NCI-H345 treated with DMSO at 0.1 percent for 48 hours (cell line): ENCODE data around the gene SLC6A11.

Source experiments
- DNase-seq: peaks from one replicate; lab custom pipeline; 2025; ENCODE audit not compliant: unreplicated experiment; lab: John Stamatoyannopoulos, UW

Gene SLC6A11

DNA sequence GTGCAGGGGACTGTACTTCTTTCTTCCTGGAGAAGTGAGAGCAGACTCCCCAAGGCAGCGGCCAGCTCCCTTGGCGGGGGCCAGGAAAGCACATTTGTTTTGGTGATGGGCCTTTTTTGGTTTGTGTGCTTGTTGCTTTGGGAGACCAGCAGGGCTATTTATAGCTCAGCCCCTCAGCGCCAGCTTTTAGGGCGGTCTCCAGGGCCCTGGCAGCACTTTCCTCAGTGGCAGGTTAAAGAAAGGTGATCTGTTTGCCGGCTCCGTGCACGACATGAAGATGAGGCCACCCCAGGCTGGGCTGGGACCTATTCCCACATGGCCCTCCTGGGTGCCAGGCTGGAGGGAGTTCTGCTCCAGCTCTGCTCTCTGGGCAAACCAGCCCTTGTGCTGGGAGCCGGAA, 21.8 kb downstream of the SLC6A11 start:
- no peak for DNase-seq

DNA sequence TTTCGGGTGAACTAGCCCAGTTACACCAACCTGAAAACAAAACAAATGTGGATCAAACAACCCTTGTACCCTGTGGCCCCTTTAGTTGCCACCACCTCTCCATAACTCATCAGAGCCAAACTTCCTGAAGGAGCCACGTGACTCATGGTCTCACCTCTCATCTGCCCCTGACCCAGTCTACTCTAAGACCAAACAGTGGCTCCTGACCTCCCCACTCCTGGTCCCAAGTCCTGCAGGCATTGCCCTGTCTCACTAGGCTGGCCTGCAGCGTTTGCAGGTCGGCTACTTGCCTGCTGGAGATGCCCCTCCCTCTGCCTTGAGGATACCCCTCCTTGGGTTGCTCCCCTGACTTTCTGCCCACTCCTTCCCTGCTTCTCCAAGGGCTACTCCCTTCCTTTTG, 23.1 kb downstream of the SLC6A11 start:
- no peak for DNase-seq

DNA sequence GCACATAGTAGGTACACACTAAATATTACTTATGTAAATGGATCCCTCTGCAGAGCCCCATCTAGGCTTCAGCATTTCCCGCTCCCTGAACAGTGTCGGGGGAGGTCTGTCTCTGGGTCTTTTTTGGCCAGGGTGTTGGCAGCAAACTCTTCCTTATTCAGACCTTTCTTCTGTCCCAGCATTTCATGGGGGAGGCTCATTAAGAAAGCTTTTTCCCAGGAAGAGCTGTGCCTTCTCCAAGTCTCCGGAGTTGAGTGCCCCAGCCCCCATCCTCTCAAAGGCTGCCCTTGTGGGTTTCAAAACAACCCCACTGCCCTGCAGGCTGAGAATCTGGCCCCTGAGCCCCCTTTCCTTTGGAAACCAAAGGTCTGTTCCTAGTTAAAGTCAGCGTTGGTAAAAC, 25.1 kb downstream of the SLC6A11 start:
- DNase-seq = no peak

DNA sequence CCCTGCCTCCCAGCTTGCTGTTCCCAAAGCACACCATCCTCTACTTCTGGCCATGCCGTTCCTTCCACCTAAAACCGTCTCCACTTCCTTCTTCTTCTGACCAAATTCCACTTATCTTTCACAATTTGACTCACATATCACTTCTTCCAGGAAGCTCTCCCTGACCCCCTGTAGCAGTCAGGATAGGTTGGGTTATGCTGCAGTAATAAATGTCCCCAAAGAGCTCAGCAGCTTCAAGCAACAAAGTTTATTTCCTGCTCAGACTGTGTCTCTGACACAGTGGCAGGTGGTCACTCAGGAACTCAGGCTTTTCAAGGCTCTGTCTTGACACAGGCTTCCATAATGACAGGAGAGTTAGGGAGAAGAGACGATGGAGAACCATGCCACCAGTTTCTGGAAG, 27.4 kb downstream of the SLC6A11 start:
- no peak for DNase-seq

DNA sequence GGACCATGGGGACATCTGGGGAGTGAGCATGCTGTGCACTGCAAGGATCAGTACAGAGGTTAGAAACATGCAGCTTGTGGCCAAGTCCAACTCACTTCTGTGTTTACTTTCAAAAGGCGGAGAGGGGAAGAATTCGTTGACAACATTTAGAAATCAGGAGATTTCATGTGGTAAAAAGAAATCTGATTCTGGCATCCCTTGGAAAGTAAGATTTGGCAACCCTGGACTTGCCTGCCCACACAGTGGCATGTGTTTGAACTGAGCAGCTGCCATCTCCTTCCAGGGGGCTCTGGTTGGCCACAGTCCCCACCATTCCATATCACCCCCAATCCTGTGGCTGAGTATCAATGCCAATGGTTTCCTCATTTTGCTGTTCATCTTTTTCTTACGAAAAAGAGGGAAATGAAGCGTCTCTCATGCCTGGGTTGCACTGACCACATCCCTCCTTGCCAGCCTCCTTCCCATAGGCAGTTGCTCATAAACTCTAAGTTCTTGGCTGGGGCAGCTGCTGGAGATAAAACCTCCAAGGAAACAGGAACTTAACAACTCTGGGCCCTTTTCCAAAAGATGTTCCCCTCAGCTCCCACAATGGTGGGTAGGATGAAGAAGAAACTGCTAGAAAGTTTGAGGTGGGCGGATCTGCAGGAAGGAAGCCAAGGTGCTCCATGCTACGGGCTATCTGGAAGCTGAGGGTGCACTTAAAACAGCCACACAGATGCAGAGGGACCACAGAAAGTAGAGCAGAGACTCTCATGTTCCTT, 29.2 kb downstream of the SLC6A11 start:
- DNase-seq = no peak

DNA sequence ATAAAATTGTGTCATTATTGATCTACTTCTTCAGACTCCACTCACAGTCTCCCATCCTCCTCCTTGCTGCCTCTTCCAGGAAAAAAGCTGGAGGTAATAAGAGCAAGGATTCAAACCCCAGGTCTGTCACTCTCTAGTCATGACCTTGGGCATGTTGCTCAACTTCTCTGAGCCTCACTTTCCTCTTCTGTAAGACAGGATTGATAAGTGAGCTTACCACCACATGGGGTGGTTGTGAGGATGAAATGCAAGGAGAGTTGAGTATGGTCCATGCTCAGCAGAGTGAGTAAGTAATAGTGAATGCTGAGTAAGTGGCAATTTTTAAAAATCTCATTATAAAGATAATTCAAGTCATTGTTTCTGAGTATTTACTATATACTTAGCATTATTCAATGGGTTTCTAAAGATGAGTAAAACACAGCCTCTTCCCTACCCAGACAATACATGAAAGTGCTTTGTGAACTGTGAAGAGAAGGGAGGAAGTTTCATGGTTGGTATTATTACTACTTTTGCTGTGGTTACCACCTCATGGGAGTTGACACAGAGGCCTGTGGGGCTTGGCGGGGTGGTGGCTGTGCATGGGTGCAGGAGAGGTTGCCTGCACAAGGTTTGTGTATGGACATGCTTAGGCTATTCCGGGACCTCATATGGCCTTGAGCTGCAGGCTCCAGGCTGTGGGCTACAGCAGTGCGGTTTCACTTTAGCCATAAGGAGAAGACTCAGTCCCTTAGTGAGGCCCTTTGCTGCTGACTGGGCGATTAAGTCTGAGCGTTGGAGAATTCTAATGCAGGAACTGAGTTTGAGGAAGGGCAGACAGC, 30.0 kb downstream of the SLC6A11 start:
- no peak for DNase-seq

DNA sequence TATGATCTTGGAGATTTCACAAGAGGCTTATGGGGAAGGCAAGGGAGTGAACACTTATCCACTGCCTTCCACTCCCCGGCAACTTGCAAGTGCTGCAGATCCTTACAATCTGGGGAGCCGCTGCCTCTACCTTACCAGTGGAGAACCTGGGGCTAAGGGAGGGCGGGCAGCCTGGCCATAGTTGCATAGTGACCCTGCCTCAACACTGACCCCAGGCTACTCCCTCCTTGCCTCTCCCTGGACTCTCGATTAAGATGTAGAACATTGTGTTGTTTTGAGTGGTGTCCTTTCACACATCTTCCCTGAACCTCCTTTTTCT, 30.6 kb downstream of the SLC6A11 start:
- no peak for DNase-seq

DNA sequence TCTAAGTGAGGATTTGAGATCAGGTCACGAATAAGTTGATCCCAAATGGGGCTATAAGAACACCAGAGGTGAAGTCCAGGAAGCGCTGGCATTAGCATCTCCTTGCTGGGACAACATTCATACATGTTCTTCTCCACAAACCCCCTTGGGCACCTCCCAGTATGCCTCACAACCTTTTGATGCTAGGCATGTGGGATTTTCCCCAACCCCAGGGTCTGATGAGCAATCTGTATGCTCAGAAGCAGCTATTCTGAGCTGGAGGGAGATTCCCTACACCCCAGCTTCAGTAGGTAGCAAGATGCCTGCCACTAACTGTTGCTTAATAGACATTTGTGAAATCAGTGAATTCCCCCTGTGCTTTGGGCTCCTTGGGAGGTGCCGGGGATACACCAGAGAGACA, 32.2 kb downstream of the SLC6A11 start:
- DNase-seq = no peak

DNA sequence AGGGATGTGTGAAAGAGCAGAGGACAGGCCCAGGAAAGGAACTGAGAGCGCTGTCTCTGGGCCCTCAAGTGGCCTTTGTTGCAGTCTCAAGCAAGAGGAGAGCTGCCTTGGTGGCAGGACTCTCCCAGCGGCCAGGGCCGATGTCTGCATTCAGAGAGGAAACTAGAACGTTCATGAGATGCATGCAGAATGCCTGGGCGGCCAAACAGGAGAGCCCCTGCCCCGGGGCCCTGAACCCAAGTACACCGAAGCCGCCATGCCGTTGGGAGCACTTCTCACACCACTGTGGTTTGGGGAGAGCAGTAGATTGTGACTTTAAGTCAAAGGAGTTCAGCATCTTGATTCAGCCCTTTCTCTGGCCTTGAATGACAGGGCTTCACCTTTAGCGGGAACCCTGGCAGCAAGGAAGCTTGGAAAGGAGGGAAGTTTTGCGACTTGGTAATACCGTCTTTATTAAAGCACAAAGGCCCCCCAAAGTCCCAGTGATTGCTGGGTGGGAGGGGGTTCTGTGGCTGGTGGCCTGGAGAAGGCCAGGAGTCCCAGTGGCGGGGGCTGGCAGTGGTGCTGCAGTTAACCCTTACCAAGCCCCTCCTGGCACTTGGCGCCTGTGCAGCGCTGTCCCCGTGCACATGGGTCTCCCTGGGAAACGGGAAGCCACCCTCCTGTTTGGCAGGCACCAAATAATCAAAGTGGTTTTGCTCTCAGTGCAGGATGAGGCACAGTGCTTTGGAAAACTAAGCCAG, 36.2 kb downstream of the SLC6A11 start:
- no peak for DNase-seq

DNA sequence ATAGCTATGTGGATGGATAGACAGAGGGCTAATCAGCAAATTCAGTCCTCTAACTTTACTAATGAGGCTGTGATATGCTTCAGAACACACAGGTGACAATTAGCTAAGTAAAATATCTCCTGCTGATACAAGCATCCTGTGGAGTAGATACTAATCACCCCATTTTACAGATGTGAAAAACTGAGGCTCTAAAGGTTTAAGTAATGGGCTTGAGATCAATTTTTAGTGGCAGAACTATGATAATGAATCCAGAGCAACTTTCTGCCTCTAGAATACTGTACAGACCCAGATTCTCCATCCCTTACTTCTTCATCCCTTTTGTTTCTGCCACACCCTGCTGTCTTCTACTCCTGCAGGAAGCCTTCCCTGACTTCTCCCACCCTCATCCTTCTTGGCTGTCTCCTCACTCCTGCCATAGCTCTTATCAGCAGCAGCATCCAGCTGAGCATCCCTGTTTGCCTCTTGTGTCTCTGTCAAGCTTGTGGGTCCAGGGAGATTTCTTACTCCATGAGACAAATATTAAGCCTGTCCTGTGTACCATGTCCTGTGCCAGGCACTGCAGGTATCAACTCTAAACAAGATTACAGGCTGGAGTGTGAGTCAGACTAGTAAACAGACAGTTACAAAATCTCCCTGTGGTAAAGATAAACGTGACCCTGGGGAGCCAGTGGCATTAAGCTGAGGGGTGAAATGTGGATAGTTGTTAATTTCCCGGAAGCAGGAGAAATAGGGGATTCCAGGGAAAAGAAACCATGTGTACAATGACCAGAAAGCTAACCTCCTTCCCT, 39.2 kb downstream of the SLC6A11 start:
- no peak for DNase-seq

DNA sequence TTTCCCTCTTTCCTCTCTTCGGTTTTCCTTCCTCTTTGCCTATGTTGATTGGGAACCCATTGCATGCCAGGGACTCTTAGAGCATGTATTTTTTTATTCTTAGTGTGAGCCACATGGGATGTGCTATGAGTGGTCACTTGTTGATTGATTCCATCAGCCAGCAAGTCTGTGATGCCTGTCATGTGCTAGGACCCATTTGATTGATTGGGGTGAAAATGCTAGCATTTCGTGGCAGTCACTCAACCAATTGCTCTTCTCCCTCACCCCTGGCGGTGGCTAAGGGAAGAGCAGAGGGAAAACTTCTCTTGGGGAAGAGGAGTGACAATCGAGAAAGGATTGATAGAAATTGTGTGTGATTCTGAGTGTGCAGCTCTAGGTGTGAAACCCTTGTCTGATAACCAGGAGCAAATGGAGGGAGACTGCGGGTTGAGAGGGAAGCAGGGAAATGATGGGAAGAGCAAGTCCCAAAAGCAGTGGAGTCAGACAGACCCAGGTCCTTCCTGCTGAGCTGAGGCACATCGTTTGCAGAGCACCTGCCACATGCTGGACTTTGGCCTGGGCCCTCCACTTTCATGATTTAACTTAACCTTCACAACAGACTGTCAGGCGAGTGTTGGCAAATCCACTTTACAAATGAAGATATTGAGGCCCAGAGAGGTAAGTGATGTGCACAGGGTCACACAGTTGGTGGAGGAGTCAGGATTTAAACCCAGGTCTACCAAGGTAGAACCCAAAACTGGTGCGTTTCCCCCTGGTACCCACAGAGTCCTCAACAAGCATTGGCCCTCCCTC, 40.0 kb downstream of the SLC6A11 start:
- no peak for DNase-seq

DNA sequence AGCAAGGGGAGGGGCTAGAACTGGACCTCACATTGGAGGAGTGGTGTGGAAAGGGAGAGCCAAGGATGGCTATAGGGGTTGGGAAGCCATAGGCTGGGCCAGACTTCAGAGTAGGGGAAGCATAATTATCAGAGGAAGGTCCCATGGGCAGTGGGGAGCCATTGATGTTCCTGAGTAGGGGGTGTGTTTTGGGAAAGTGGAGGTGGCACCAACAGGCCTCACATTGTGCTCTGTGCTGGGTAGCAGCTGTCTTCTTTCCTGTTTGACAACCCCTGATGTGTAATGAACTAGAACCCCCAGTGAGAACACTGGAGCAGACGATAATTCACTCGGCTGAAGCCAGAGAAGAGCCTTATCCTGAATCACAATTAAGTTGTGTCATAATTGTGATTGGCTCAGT, 41.2 kb downstream of the SLC6A11 start:
- DNase-seq = peak; percentile 15

DNA sequence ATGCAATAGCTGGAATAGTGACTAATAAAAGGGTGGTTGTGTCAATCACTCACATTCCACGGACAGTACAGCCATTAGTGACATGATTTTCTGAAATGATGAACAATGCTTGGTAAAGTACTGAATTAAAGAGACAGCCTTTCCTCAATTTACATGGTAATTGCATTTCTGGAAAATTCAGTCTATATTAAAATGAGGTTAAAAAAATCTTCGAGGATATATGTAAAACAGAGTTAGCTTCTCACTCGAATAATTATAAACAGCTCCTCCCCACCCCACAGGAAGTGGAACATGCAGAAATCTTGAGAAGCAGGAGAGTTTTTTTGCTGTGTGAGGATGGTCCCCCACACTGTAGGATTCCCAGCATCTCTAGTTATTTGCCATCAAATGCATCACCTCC, 42.1 kb downstream of the SLC6A11 start:
- no peak for DNase-seq

DNA sequence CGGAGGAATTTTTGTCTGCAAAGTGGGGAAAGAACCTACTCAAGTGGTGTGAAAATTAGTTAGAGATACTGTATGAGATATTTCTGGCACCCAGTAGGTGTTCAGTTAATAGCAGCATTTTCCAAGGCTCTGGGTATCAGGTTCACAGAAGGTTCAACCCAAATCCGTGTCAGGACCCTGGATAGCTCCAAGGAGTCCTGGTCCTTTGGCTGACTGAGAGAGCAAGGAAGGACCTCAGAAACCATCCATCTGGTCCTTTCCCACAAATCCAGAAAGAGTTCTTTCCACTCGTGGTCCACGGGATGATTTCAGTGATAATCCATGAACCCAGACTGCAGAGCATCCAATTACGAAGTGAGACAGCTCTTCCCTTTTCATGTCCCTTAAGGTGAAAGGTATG, 51.4 kb downstream of the SLC6A11 start:
- DNase-seq = no peak

DNA sequence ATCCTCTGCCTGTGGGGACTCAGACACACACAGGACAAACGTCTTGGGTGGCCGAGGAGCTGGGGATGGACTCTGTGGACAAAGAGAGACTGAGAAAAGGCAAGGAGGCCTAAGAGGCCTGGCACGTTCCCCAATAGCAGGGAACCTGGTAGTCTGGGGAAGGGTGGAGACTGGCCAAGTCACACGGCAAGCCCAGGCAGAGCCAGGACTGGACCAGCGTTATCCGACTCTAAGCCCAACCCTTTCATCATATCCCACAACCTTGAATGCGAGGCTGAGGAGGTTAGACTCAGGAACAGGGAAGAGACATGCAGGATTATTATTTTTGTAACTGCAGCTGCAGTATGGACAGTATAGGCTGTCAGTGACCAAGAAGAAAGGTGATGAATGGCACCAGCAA, 53.4 kb downstream of the SLC6A11 start:
- DNase-seq = no peak

DNA sequence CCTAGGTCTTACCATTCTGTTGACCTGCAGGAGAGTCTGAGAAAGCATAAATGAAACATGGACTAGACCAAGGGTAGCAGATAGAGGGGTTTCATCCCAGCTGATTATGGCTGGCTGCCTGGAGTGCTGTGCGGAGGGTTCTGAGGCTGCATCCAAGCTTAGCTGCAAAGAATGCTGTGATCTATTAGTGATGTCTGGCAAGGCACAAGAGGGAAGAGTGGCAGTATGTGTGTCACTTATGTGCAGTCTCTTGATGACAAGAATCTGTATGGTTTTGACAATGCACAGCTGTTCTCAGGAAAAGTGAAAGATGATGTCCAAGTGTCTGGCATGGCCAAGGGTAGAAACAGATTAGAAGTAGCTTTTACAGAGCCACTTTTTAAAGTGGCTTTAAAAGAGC, 54.3 kb downstream of the SLC6A11 start:
- no peak for DNase-seq

DNA sequence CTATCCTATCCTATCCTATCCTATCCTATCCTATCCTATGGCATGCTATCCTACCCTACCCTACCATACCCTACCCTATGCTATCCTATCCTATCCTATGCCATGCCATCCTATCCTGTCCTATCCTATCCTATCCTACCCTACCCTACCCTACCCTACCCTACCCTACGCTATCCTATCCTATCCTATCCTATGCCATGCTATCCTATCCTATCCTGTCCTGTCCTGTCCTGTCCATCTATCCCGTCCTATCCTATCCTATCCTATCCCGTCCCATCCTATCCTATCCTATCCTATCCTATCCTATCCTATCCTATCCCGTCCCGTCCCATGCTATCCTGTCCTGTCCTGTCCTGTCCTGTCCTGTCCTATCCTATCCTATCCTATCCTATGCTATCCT, 57.4 kb downstream of the SLC6A11 start:
- no peak for DNase-seq

DNA sequence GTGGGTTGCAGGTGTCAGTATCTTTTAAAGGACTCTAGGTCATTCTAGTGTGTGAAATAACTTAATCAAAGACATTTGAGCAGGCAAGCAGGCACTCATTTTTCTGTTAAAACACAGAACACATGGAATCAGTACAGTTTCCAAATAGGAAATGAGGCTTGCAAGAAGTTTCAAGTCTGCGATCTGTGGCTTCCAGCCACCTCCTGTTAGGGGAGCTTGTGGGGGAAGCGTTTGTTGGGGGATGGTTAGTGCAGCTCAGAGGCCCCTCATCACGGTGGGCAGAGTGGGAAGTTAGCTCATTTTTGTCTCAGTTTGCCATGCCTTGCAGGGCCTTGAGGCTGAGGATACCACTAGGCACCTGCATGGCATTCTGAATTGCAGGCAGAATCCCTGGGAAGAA, 59.9 kb downstream of the SLC6A11 start:
- no peak for DNase-seq

DNA sequence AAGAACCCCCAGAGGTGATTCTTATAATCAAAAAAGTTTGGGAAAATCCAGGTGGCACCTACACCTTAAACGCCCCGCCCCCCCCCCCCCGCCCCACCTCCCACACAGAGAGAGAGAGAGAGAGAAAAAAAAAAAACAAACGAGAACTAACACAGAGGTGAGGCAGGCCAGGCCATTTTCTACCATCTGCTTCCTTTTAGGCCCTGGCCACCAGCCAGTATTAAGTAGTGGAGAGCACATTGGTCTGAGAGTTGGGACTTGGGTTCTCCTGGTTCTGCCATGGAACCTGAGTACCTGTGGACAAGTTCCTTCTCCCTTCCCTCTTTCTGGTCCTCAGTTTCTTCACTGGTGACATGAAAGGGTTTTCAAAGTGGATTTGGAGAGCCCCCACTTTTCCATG, 60.6 kb downstream of the SLC6A11 start:
- no peak for DNase-seq

DNA sequence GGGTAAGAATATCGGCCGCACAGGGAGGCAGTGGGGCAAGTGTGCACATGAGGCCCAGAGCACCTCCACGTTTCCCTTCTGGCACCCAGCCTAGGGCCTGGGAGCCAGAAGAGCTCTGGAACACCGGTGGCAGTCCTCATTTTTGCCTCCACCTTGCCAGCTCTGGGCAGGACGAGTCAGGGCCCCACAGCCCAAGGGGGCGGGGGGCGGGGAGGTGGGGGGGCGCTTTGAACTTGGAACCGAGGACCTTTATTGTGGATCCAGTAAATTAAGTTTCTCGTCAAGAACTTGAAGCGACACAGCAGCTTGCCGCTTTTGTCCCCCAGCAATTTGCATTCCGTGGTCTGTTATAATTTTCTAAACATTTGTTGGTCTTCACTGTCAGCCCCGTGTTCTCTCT, 66.8 kb downstream of the SLC6A11 start:
- no peak for DNase-seq
